ENCODE data around the gene SLC12A9.
"Not testable (repeated sequence)": the region's sequence is repeated elsewhere in the genome, so short reads cannot be mapped to it uniquely, and the experiment has no call there.

The SLC12A9 gene

DNA sequence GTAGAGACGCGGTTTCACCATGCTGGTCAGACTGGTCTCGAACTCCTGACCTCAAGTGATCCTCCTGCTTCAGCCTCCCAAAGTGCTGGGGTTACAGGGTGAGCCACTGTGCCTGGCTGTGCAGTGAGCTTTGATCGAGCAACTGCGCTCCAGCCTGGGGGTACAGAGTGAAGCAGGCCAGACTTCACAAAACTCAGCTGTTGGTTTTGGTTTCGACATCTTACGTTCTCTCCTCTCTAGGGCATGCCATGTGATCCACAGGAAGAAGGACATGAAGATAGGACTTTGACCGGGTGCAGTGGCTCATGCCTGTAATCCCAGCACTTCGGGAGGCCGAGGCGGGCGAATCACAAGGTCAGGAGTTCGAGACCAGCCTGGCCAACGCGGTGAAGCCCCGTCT, 36.0 kb upstream of the SLC12A9 start:
- not testable (repeated sequence) for H3K4me1 ChIP-seq (ENCODE audit: control insufficient read depth, insufficient read depth, low read length); H3K27ac ChIP-seq (ENCODE audit: low read length); H3K27me3 ChIP-seq (ENCODE audit: control insufficient read depth in 1 of 2, insufficient read depth in 2 of 2, low read length in 2 of 2); H3K9me3 ChIP-seq (ENCODE audit: control insufficient read depth in 2 of 2, low read length in 2 of 2); H3K9ac ChIP-seq (ENCODE audit: low read length in 2 of 2); H3K4me3 ChIP-seq (ENCODE audit: low read length in 2 of 2)
- peaks cover 20% of the 10 kb centered on the region in 2 donors for H3K36me3 ChIP-seq (ENCODE audit: control insufficient read depth in 2 of 2, insufficient read depth in 2 of 2, low read length in 2 of 2)

DNA sequence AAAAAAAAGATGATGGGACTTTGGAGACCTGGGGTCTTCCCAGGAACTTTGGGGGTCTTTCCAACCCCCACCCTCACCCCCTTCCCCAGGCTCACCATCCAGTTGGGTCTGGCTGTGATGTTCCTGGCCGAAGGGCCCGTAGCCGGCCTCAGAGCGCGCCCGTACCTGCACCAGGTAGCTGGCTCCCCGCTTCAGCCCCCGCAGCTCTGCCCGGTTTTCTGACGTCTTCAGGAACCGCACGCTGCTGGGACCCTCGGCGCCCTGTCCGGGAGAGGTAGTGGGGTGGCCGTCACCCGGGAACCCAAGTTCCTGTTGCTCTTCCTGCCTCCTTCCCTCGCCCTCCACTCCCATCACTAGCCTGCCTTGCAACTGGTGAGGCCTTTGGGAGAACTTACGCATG, 35.4 kb upstream of the SLC12A9 start:
- no peaks in the 10 kb centered on the region for H3K9me3 ChIP-seq (ENCODE audit: control insufficient read depth in 2 of 2, low read length in 2 of 2)
- H3K27ac ChIP-seq (ENCODE audit: low read length), result no peak overlapping the region
- H3K4me1 ChIP-seq (ENCODE audit: control insufficient read depth, insufficient read depth, low read length), result no peaks in the 10 kb centered on the region
- no peaks in the 10 kb centered on the region for H3K27me3 ChIP-seq (ENCODE audit: control insufficient read depth in 1 of 2, insufficient read depth in 2 of 2, low read length in 2 of 2)
- peaks cover 19 to 21% of the 10 kb centered on the region in 2 donors for H3K36me3 ChIP-seq (ENCODE audit: control insufficient read depth in 2 of 2, insufficient read depth in 2 of 2, low read length in 2 of 2)
- no peak overlapping the region for H3K4me3 ChIP-seq (ENCODE audit: low read length in 2 of 2)
- no peak overlapping the region for H3K9ac ChIP-seq (ENCODE audit: low read length in 2 of 2)

DNA sequence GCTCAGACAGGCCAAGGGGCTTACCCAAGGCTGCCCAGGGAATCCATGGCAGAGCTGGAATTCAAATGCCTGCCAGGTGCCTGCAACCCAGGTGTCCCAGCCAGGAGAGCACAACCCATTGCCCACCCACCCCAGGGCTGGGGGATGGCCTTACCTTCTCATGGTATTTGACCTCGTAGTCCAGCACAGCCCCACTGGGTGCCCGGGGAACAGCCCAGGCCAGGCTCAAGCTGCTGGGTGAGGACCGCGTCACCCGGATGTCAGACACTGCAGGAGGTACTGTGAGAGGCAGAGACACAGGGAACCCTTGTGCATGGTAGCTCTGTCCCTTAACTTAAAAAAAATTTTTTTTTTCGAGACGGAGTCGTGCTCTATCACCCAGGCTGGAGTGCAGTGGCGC, 34.1 kb upstream of the SLC12A9 start:
- H3K27ac ChIP-seq (ENCODE audit: low read length), result no peak overlapping the region
- peaks cover 13 to 17% of the 10 kb centered on the region in 2 donors for H3K36me3 ChIP-seq (ENCODE audit: control insufficient read depth in 2 of 2, insufficient read depth in 2 of 2, low read length in 2 of 2)
- no peaks in the 10 kb centered on the region for H3K9me3 ChIP-seq (ENCODE audit: control insufficient read depth in 2 of 2, low read length in 2 of 2)

GRCh38 chr7:100818825-100819224, 33.7 kb upstream of the SLC12A9 start:
- H3K4me1 ChIP-seq (ENCODE audit: control insufficient read depth, insufficient read depth, low read length), result no peaks in the 10 kb centered on the region
- no peak overlapping the region for H3K27ac ChIP-seq (ENCODE audit: low read length)
- H3K4me3 ChIP-seq (ENCODE audit: low read length in 2 of 2), result no peak overlapping the region
- no peaks in the 10 kb centered on the region for H3K9me3 ChIP-seq (ENCODE audit: control insufficient read depth in 2 of 2, low read length in 2 of 2)
- peaks cover 9 to 17% of the 10 kb centered on the region in 2 donors for H3K36me3 ChIP-seq (ENCODE audit: control insufficient read depth in 2 of 2, insufficient read depth in 2 of 2, low read length in 2 of 2)
- no peaks in the 10 kb centered on the region for H3K27me3 ChIP-seq (ENCODE audit: control insufficient read depth in 1 of 2, insufficient read depth in 2 of 2, low read length in 2 of 2)
- no peak overlapping the region for H3K9ac ChIP-seq (ENCODE audit: low read length in 2 of 2)

More for the DNA sequence above, 34.1 kb upstream of the SLC12A9 start:
- no peak overlapping the region for H3K9ac ChIP-seq (ENCODE audit: low read length in 2 of 2)
- H3K4me3 ChIP-seq (ENCODE audit: low read length in 2 of 2), result no peak overlapping the region
- no peaks in the 10 kb centered on the region for H3K4me1 ChIP-seq (ENCODE audit: control insufficient read depth, insufficient read depth, low read length)
- H3K27me3 ChIP-seq (ENCODE audit: control insufficient read depth in 1 of 2, insufficient read depth in 2 of 2, low read length in 2 of 2), result no peaks in the 10 kb centered on the region

- Histone ChIP-seq H3K9ac (ENCODE audit: low read length in 2 of 2) (no peak overlapping the region), H3K9me3 (ENCODE audit: control insufficient read depth in 2 of 2, low read length in 2 of 2) (no peaks in the 10 kb centered on the region), H3K27me3 (ENCODE audit: control insufficient read depth in 1 of 2, insufficient read depth in 2 of 2, low read length in 2 of 2) (no peaks in the 10 kb centered on the region), H3K36me3 (ENCODE audit: control insufficient read depth in 2 of 2, insufficient read depth in 2 of 2, low read length in 2 of 2) (peaks cover 7 to 17% of the 10 kb centered on the region in 2 donors), H3K4me1 (ENCODE audit: control insufficient read depth, insufficient read depth, low read length) (peaks cover 4% of the 10 kb centered on the region), H3K4me3 (ENCODE audit: low read length in 2 of 2) (no peak overlapping the region), H3K27ac (ENCODE audit: low read length) (no peak overlapping the region)
Measured at GRCh38 chr7:100819586-100819985, 32.9 kb upstream of the SLC12A9 start.

GRCh38 chr7:100822236-100823139, 30.0 kb upstream of the SLC12A9 start:
- H3K27me3 ChIP-seq (ENCODE audit: control insufficient read depth in 1 of 2, insufficient read depth in 2 of 2, low read length in 2 of 2), result no peaks in the 10 kb centered on the region
- no peak overlapping the region for H3K4me3 ChIP-seq (ENCODE audit: low read length in 2 of 2)
- no peaks in the 10 kb centered on the region for H3K9me3 ChIP-seq (ENCODE audit: control insufficient read depth in 2 of 2, low read length in 2 of 2)
- H3K4me1 ChIP-seq (ENCODE audit: control insufficient read depth, insufficient read depth, low read length), result peaks cover 24% of the 10 kb centered on the region
- H3K27ac ChIP-seq (ENCODE audit: low read length), result no peak overlapping the region
- H3K9ac ChIP-seq (ENCODE audit: low read length in 2 of 2), result no peak overlapping the region
- peaks cover 7 to 8% of the 10 kb centered on the region in 2 donors for H3K36me3 ChIP-seq (ENCODE audit: control insufficient read depth in 2 of 2, insufficient read depth in 2 of 2, low read length in 2 of 2)

DNA sequence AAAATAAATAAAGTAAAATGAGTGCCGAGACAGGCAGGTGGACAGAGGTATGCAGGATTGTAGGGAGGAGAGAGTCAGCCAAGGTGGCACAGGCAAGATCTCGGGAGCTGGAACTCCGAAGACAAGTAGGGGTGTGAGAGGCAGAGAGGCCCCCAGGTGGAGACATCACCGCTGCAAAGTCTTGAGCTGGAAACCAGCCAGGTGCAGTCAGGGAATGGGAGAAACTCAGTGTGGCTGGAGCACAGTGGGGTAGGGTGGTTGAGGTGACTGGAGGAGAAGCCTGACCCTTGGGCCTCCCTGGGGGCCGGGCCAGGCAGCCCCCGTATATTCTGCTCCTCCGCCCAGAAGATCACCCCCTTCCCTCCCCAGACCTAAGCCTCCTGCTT, 29.4 kb upstream of the SLC12A9 start:
- Histone ChIP-seq H3K4me1 (ENCODE audit: control insufficient read depth, insufficient read depth, low read length) (peaks cover 30% of the 10 kb centered on the region), H3K9me3 (ENCODE audit: control insufficient read depth in 2 of 2, low read length in 2 of 2) (no peaks in the 10 kb centered on the region), H3K4me3 (ENCODE audit: low read length in 2 of 2) (no peak overlapping the region), H3K36me3 (ENCODE audit: control insufficient read depth in 2 of 2, insufficient read depth in 2 of 2, low read length in 2 of 2) (peaks cover 7 to 8% of the 10 kb centered on the region in 2 donors), H3K27me3 (ENCODE audit: control insufficient read depth in 1 of 2, insufficient read depth in 2 of 2, low read length in 2 of 2) (no peaks in the 10 kb centered on the region), H3K27ac (ENCODE audit: low read length) (no peak overlapping the region), H3K9ac (ENCODE audit: low read length in 2 of 2) (no peak overlapping the region)

- Histone ChIP-seq H3K9ac (ENCODE audit: low read length in 2 of 2) (no peak overlapping the region), H3K27me3 (ENCODE audit: control insufficient read depth in 1 of 2, insufficient read depth in 2 of 2, low read length in 2 of 2) (no peaks in the 10 kb centered on the region), H3K4me3 (ENCODE audit: low read length in 2 of 2) (no peak overlapping the region), H3K36me3 (ENCODE audit: control insufficient read depth in 2 of 2, insufficient read depth in 2 of 2, low read length in 2 of 2) (peaks cover 6 to 7% of the 10 kb centered on the region in 2 donors), H3K27ac (ENCODE audit: low read length) (no peak overlapping the region), H3K9me3 (ENCODE audit: control insufficient read depth in 2 of 2, low read length in 2 of 2) (no peaks in the 10 kb centered on the region), H3K4me1 (ENCODE audit: control insufficient read depth, insufficient read depth, low read length) (peaks cover 30% of the 10 kb centered on the region)
Measured at GRCh38 chr7:100823534-100823933, 29.0 kb upstream of the SLC12A9 start.

- H3K36me3 ChIP-seq (ENCODE audit: control insufficient read depth in 2 of 2, insufficient read depth in 2 of 2, low read length in 2 of 2), result peaks cover 6 to 7% of the 10 kb centered on the region in 2 donors
- H3K9me3 ChIP-seq (ENCODE audit: control insufficient read depth in 2 of 2, low read length in 2 of 2), result no peaks in the 10 kb centered on the region
- H3K4me1 ChIP-seq (ENCODE audit: control insufficient read depth, insufficient read depth, low read length), result peaks cover 30% of the 10 kb centered on the region
- H3K27me3 ChIP-seq (ENCODE audit: control insufficient read depth in 1 of 2, insufficient read depth in 2 of 2, low read length in 2 of 2), result no peaks in the 10 kb centered on the region
- peak overlapping the region in 1 of 2 donors; percentile 78 for H3K4me3 ChIP-seq (ENCODE audit: low read length in 2 of 2)
- no peak overlapping the region for H3K27ac ChIP-seq (ENCODE audit: low read length)
- no peak overlapping the region for H3K9ac ChIP-seq (ENCODE audit: low read length in 2 of 2)
Measured at GRCh38 chr7:100824499-100825214, 27.9 kb upstream of the SLC12A9 start.

GRCh38 chr7:100825215-100825671, 27.3 kb upstream of the SLC12A9 start:
- peak overlapping the region in 1 of 2 donors; percentile 78 for H3K4me3 ChIP-seq (ENCODE audit: low read length in 2 of 2)
- peaks cover 3 to 6% of the 10 kb centered on the region in 2 donors for H3K36me3 ChIP-seq (ENCODE audit: control insufficient read depth in 2 of 2, insufficient read depth in 2 of 2, low read length in 2 of 2)
- H3K9ac ChIP-seq (ENCODE audit: low read length in 2 of 2), result peak overlapping the region in 1 of 2 donors; percentile 69
- H3K27ac ChIP-seq (ENCODE audit: low read length), result no peak overlapping the region
- no peaks in the 10 kb centered on the region for H3K27me3 ChIP-seq (ENCODE audit: control insufficient read depth in 1 of 2, insufficient read depth in 2 of 2, low read length in 2 of 2)
- peaks cover 30% of the 10 kb centered on the region for H3K4me1 ChIP-seq (ENCODE audit: control insufficient read depth, insufficient read depth, low read length)
- no peaks in the 10 kb centered on the region for H3K9me3 ChIP-seq (ENCODE audit: control insufficient read depth in 2 of 2, low read length in 2 of 2)

Measured in stomach smooth muscle (tissue), 2 donors.